Measurements from ENCODE around the gene BTN3A1.
"Not testable (repeated sequence)": the region's sequence is repeated elsewhere in the genome, so short reads cannot be mapped to it uniquely, and the experiment has no call there.

BTN3A1 gene

GRCh38 chr6:26401987-26402658 is at the start of gene BTN3A1:
TSS of gene BTN3A1 (plus strand) at chr6:26402275. CDS start at chr6:26405564, 3,289 bp downstream.
- peak; percentile 59 for DNase-seq

GRCh38 chr6:26352315-26352714 is 49.8 kb upstream of the BTN3A1 start:
- no peak for DNase-seq

GRCh38 chr6:26354162-26354561 is 47.9 kb upstream of the BTN3A1 start:
- no peak for DNase-seq

GRCh38 chr6:26355366-26355765 is 46.7 kb upstream of the BTN3A1 start:
- no peak for DNase-seq

GRCh38 chr6:26357543-26357942 is 44.5 kb upstream of the BTN3A1 start:
- DNase-seq, result not testable (repeated sequence)

GRCh38 chr6:26358511-26358981 is 43.5 kb upstream of the BTN3A1 start:
- no peak for DNase-seq

GRCh38 chr6:26359765-26360164 is 42.3 kb upstream of the BTN3A1 start:
- no peak for DNase-seq

- DNase-seq, result no peak
Observed at GRCh38 chr6:26360451-26361416, 41.3 kb upstream of the BTN3A1 start.

- no peak for DNase-seq
Observed at GRCh38 chr6:26361544-26361943, 40.5 kb upstream of the BTN3A1 start.

GRCh38 chr6:26362093-26362835 is 39.8 kb upstream of the BTN3A1 start:
- DNase-seq, result no peak

- DNase-seq, result no peak
Observed at GRCh38 chr6:26362836-26363220, 39.2 kb upstream of the BTN3A1 start.

- no peak for DNase-seq
Observed at GRCh38 chr6:26363882-26364701, 38.0 kb upstream of the BTN3A1 start.

GRCh38 chr6:26365633-26365995 is 36.5 kb upstream of the BTN3A1 start:
- DNase-seq, result no peak

- DNase-seq, result no peak
Observed at GRCh38 chr6:26366504-26366903, 35.6 kb upstream of the BTN3A1 start.

GRCh38 chr6:26367114-26367513 is 35.0 kb upstream of the BTN3A1 start:
- no peak for DNase-seq

GRCh38 chr6:26371813-26372212 is 30.3 kb upstream of the BTN3A1 start:
- not testable (repeated sequence) for DNase-seq

GRCh38 chr6:26372308-26373144 is 29.5 kb upstream of the BTN3A1 start:
- DNase-seq, result no peak

GRCh38 chr6:26375270-26375669 is 26.8 kb upstream of the BTN3A1 start:
- no peak for DNase-seq

GRCh38 chr6:26377719-26378118 is 24.4 kb upstream of the BTN3A1 start:
- DNase-seq, result no peak

- not testable (repeated sequence) for DNase-seq
Observed at GRCh38 chr6:26378143-26378542, 23.9 kb upstream of the BTN3A1 start.

- DNase-seq, result no peak
Observed at GRCh38 chr6:26379292-26379691, 22.8 kb upstream of the BTN3A1 start.
